Measurements from ENCODE around the gene IQGAP2. TPM values are rescaled to one million over a fixed set of nuclear protein-coding genes. Genes with fewer than 3 reads are reported as not detected.

Gene IQGAP2
- total and polyA plus RNA-seq, 3 donors from 2014 or later = 33.5 to 78.6 (median 60.2) TPM

GRCh38 chr5:76604838-76605237, 201.8 kb downstream of the IQGAP2 start:
- WGBS, 2 donors = 47 to 79% methylated on average over 2 of the region's 2 CpGs
- TF ChIP-seq POLR2A (IDR thresholded peaks at IDR 0.05) (no peak), CTCF (IDR thresholded peaks at IDR 0.05) (no peak)
- H3K27ac ChIP-seq = no peak overlapping the region
- H3K4me3 ChIP-seq = no peak overlapping the region
- no peaks in the 10 kb centered on the region for H3K36me3 ChIP-seq (ENCODE audit: low read depth, missing control alignments)
- intact Hi-C loops (cut with DNase I; ENCODE audit: low total_unique reads) = loop anchor here (10.0 kb wide), 1 partner anchor 170 kb away; no protein-coding TSS in a partner anchor
- no peaks in the 10 kb centered on the region for H3K9me3 ChIP-seq
- no peak for DNase-seq
- H3K27me3 ChIP-seq = no peaks in the 10 kb centered on the region
- H3K4me1 ChIP-seq = no peaks in the 10 kb centered on the region

GRCh38 chr5:76606701-76607100, 203.6 kb downstream of the IQGAP2 start:
- TF ChIP-seq POLR2A (IDR thresholded peaks at IDR 0.05) = no peak
- no peak for TF ChIP-seq CTCF (IDR thresholded peaks at IDR 0.05)
- Histone ChIP-seq H3K4me1 (no peaks in the 10 kb centered on the region), H3K27ac (no peak overlapping the region), H3K9me3 (no peaks in the 10 kb centered on the region), H3K36me3 (ENCODE audit: low read depth, missing control alignments) (no peaks in the 10 kb centered on the region), H3K4me3 (no peak overlapping the region), H3K27me3 (no peaks in the 10 kb centered on the region)
- intact Hi-C loops (cut with DNase I; ENCODE audit: low total_unique reads) = loop anchor here (10.0 kb wide), 1 partner anchor 168 kb away; no protein-coding TSS in a partner anchor
- no peak for DNase-seq
- WGBS, 2 donors = 57 to 86% methylated on average over 2 of the region's 2 CpGs

DNA sequence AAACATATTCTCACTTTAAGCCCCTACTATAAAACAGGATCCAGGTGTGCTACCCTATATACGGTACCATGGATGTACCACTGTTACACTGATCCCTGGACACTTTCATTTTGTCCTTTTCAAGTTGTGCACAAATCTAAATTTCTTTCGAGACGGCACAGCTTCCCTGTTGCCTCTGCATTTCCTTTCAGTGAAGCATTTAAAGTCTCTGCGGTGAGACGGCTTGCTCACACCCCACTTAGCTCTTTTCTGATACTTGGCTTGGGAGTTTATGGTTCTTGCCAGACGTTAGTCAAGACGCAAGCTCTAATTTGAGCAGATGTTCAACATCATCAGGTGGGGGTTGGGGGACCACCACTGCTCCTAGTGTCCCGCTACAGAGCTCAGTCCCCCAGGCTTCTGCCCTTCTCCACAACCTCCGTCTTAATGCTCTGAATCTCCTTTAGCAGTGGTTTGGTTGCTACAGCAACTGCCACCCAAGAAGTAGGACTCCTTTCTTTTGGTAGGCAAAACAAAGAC, 204.3 kb downstream of the IQGAP2 start:
- H3K27me3 ChIP-seq = no peaks in the 10 kb centered on the region
- no peaks in the 10 kb centered on the region for H3K36me3 ChIP-seq (ENCODE audit: low read depth, missing control alignments)
- WGBS, 2 donors = 36 to 42% methylated on average over 9 of the region's 9 CpGs
- no peak for TF ChIP-seq POLR2A (IDR thresholded peaks at IDR 0.05)
- DNase-seq = no peak
- H3K4me3 ChIP-seq = no peak overlapping the region
- no peak overlapping the region for H3K27ac ChIP-seq
- intact Hi-C loops (cut with DNase I; ENCODE audit: low total_unique reads) = loop anchor here (10.0 kb wide), 1 partner anchor 167 kb away; no protein-coding TSS in a partner anchor
- no peaks in the 10 kb centered on the region for H3K4me1 ChIP-seq
- H3K9me3 ChIP-seq = no peaks in the 10 kb centered on the region

DNA sequence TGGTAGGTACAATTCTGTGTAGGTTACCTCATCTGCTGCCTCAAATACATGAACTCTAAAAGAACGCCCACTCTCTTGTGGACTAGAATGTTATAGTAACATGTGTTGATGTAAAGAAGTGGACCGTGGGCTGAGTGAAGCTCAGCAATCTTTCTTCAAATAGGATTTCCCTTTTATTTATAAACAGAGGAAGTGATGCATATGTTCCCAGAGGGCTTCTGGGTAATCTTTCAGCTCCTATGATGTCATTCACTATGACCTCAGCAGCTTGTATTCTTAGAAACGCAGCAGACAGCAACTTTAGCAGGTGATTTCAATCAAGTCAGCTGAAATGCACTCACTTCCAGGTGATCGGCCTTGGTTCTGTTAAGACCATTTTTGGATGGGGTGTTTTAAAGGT, 205.7 kb downstream of the IQGAP2 start:
- Histone ChIP-seq H3K27ac (no peak overlapping the region), H3K36me3 (ENCODE audit: low read depth, missing control alignments) (no peaks in the 10 kb centered on the region), H3K4me1 (no peaks in the 10 kb centered on the region), H3K4me3 (no peak overlapping the region), H3K27me3 (no peaks in the 10 kb centered on the region), H3K9me3 (no peaks in the 10 kb centered on the region)
- no peak for DNase-seq
- TF ChIP-seq CTCF (IDR thresholded peaks at IDR 0.05) (no peak), POLR2A (IDR thresholded peaks at IDR 0.05) (no peak)
- intact Hi-C loops (cut with DNase I; ENCODE audit: low total_unique reads) = loop anchor here (10.0 kb wide), 1 partner anchor 166 kb away; no protein-coding TSS in a partner anchor
- 78 to 79% methylated on average over 4 of the region's 4 CpGs for WGBS, 2 donors

GRCh38 chr5:76610196-76610595, 207.1 kb downstream of the IQGAP2 start:
- Histone ChIP-seq H3K27me3 (no peaks in the 10 kb centered on the region), H3K4me3 (no peak overlapping the region), H3K36me3 (ENCODE audit: low read depth, missing control alignments) (no peaks in the 10 kb centered on the region), H3K27ac (no peak overlapping the region), H3K9me3 (no peaks in the 10 kb centered on the region), H3K4me1 (no peaks in the 10 kb centered on the region)
- no peak for DNase-seq
- intact Hi-C loops (cut with DNase I; ENCODE audit: low total_unique reads) = no loop called here
- TF ChIP-seq POLR2A (IDR thresholded peaks at IDR 0.05) (no peak), CTCF (IDR thresholded peaks at IDR 0.05) (no peak)
- WGBS, 2 donors = 76 to 96% methylated on average over 1 of the region's 1 CpG

All from testis (tissue), 3 donors.